Renal pelvis (tissue), 4 donors: ENCODE data around the gene XNDC1N. TPM values are rescaled to one million over a fixed set of nuclear protein-coding genes. Genes with fewer than 3 reads are reported as not detected.
"Not testable (repeated sequence)": the region's sequence is repeated elsewhere in the genome, so short reads cannot be mapped to it uniquely, and the experiment has no call there.

ENCODE experiments used
- DNase-seq: peaks from one replicate; pipeline ENCODE4 v3.0.0-alpha.2; 2013
- polyA plus RNA-seq, 3 donors: library from polyadenylated mRNA; unstranded; fragments of 120-200 nt; gene quantifications; one replicate each; pipeline ENCODE4 v1.2.1, GENCODE V29; 2013; ENCODE audit not compliant: insufficient read length in 3 of 3

XNDC1N gene
- polyA plus RNA-seq, 3 donors, result 5.2 to 10.8 (median 10.8) TPM

DNA sequence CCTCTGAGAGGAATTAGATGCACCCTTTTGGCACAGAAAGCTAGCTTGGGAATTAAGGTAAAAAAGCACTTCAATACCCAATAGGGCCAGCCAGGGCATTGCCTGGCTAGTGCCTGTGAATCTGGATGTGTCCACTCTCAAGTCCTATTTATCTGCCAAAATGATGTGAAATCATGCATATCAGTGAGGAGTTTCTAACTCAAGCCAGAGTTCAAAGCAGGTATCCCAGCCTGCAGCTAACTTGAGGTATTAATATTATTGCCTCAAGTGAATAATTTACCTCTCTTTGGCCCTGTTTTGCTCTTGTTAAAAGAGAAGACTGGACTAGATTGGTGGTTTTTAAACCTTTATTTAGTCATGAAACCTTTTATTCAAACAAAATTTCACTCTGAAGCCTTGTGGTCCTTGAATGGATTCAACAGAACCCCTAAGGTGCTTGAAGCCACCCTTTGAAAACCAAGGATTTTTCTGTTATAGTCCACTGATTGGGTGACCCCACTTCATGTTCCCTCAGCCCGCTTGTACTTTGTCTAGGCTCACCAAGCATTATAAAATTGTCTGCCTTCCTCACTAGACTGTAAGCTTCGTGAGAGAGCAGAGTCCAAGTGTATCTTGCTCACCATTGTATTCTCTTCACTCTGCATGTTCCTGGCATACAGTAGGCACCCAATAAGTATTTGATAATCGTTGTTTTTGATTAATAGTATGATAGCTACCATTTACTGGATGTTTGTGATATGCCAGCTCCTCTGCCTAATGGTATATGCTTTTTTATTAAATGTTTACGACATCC is 4.9 kb upstream of the XNDC1N start:
- no peak for DNase-seq

DNA sequence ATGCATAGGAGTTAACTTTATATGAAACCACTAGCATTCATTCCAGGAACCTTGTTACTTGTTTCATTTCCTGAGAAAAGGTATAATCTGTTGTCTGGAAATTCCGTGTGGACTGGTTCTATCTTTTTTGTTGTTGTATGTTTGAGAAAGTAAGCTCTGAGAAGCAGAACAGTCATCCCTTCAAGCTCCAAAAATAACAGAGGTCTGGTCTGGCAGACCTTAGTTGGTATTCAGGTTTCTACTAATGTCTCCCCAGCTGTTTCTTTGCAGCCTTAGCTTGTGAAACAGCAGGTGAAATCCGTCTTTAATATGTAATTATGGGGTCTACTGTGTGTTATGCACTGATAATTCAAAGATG is 2.8 kb upstream of the XNDC1N start:
- DNase-seq, result no peak

GRCh38 chr11:71930556-71931244 is 2.3 kb upstream of the XNDC1N start:
- no peak for DNase-seq

DNA sequence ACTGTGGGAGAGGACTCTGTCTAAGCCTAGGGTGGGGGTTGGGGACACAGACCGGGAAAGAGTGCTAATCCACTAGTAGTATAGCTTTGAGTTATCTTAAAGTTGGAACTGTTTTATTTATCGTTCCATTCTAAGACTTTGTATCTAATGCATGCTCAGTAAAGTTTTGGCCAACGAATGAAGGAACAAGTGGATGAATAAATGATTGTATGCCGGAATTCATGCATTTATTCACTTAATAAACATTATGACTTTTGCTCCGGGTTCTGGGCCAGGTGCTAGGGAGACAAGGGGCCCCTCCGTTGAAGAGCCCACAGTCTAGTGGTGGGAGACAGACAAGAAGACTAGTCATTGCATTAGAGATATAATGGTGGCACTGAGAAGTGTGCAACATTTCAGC is 1.1 kb upstream of the XNDC1N start:
- DNase-seq, result no peak

GRCh38 chr11:71928737-71929443 is 496 bp upstream of the XNDC1N start, which contains the start of gene RNF121:
TSS of gene RNF121 (plus strand) at chr11:71929046. CDS start at chr11:71929062, 16 bp downstream.
- peak; percentile 97 for DNase-seq

DNA sequence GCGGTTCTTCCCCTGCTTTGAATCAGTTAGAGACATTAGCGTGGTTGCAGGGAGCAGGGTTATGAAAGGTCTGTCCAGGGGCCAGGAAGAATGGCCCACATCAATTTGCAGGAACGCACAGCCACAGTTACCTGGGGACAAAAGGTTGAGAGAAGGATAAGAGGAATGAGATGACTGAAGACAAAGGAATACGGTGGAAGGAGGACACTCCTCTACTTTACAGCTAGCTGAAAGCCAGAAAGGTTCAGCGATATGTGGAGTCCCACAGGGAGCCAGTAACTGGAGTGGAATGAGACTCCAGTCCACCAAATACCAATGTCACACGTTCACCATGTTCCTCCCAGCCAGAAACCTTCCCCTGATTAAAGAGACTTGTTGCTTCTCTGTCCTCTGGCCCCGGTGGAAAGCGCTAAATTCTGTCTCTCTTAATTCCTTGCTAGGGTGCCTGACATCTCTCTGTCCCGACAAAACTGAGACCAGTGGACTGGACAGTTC is 10.7 kb downstream of the XNDC1N start:
- DNase-seq, result no peak

- no peak for DNase-seq
Measured at GRCh38 chr11:71914617-71915189, 13.7 kb downstream of the XNDC1N start.

DNA sequence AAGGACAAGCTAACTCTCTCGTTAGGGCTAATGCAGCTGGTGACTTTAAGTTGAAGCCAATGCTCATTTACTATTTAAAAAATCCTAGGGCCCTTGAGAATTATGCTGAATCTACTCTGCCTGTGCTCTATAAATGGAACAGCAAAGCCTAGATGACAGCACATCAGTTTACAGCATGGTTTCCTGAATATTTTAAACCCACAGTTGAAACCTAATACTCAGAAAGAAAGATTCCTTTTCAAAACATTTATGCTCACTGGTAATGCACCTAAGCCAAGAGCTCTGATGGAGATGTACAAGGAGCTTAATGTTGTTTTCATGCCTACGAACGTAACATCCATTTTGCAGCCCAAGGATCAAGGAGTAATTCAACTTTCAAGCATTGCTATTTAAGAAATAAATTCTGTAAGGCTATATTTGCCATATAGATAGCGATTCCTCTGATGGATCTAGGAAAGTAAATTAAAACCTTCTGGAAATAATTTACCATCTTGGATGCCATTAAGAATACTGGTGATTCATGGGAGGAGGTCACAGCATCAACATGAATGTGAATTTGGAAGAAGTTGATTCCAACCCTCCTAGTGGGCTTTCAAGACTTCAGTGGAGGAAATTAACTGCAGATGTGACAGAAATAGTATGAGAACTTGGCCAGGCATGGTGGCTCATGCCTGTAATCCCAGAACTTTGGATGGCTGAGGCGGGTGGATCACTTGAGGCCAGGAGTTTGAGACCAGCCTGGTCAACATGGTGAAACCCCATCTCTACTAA is 14.5 kb downstream of the XNDC1N start:
- no peak for DNase-seq

GRCh38 chr11:71911986-71912340 is 16.4 kb downstream of the XNDC1N start:
- DNase-seq, result not testable (repeated sequence)

- DNase-seq, result not testable (repeated sequence)
Measured at GRCh38 chr11:71911321-71911985, 16.9 kb downstream of the XNDC1N start.

GRCh38 chr11:71910775-71911174 is 17.6 kb downstream of the XNDC1N start:
- DNase-seq, result not testable (repeated sequence)

- no peak for DNase-seq
Measured at GRCh38 chr11:71908218-71908617, 20.2 kb downstream of the XNDC1N start.

- DNase-seq, result not testable (repeated sequence)
Measured at GRCh38 chr11:71901137-71901536, 27.3 kb downstream of the XNDC1N start.

DNA sequence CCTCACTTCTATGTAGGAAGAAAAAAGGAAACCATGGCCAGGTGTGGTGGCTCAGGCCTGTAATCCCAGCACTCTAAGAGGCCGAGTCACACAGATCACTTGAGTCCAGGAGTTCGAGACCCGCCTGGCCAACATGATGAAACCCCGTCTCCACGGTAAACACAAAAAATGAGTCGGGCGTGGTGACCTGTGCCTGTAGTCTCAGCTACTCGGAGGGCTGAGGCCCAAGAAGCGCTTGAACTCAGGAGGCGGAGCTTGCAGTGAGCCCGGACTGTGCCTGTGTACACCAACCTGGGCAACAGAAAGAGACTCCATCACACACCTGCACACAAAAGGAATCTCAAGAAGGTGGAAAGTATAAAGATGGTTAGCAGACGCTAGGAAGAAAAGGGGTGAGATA is 32.4 kb downstream of the XNDC1N start:
- DNase-seq, result no peak

- not testable (repeated sequence) for DNase-seq
Measured at GRCh38 chr11:71889181-71889872, 39.1 kb downstream of the XNDC1N start.

DNA sequence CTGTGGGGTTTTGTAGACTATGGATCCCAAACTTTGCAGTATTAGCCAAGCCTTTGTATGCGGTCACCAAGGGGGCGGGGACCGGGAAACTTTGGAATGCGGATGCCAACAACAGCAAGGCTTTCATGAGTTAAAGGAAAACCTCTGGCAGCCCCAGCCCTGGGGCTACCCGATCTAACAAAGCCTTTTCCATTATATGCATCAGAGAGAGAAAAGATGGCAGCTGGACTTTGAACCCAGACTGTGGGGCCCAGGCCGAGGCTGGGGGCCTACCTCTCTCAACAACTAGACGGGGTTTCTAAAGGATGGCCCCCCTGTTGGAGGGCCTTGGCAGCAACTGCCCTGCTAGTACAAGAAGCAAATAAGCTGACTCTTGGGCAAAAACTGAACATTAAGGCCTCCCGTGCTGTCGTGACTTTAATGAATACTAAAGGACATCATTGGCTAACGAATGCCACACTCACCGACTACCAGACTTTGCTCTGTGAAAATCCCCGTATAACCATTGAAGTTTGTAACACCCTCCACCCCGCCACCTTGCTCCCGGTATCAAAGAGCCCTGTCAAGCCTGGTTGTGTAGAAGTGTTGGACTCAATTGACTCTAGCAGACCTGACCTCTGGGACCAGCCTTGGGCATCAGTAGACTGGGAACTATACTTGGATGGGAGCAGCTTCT is 39.9 kb downstream of the XNDC1N start:
- DNase-seq, result peak; percentile 9

DNA sequence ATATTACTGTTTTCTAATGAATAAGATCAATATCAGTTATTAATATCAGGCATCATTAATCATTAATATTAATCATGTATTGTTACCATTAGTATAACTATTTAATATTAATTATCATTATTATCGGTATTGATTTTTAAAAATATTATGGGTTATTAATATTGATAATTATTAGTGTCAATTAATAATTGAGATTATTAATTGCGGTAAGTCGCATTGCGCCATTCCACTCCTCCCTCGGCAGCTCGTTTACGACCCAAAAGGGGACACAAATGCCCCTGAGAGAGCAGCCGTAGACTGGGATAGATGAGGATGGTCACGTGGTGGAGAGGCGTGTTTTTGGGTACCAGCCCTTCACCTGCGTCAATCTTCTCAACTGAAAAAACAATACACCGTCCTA is 42.6 kb downstream of the XNDC1N start:
- not testable (repeated sequence) for DNase-seq
